DND-41 (cell line): Measurements from ENCODE around the gene OGN.

Source experiments
- EZH2 ChIP-seq: IDR thresholded peaks from 3 replicates; pipeline ENCODE4 v1.6.1; 2012; ENCODE audit warnings: borderline replicate concordance, low read depth, mild to moderate bottlenecking, moderate library complexity, low read length, inconsistent platforms; ENCODE audit not compliant: severe bottlenecking
- TF ChIP-seq, protein P1 (sequence below): IDR thresholded peaks from 2 replicates; pipeline ENCODE4 v1.5.1; 2012; ENCODE audit warnings: borderline replicate concordance, low read length, moderate library complexity, mild to moderate bottlenecking; ENCODE audit not compliant: poor library complexity, severe bottlenecking; ENCODE audit errors: extremely low read depth

GRCh38 chr9:92392690-92393089 is 11.7 kb downstream of the OGN start:
- TF ChIP-seq, protein P1, sequence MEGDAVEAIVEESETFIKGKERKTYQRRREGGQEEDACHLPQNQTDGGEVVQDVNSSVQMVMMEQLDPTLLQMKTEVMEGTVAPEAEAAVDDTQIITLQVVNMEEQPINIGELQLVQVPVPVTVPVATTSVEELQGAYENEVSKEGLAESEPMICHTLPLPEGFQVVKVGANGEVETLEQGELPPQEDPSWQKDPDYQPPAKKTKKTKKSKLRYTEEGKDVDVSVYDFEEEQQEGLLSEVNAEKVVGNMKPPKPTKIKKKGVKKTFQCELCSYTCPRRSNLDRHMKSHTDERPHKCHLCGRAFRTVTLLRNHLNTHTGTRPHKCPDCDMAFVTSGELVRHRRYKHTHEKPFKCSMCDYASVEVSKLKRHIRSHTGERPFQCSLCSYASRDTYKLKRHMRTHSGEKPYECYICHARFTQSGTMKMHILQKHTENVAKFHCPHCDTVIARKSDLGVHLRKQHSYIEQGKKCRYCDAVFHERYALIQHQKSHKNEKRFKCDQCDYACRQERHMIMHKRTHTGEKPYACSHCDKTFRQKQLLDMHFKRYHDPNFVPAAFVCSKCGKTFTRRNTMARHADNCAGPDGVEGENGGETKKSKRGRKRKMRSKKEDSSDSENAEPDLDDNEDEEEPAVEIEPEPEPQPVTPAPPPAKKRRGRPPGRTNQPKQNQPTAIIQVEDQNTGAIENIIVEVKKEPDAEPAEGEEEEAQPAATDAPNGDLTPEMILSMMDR: no peak
- TF ChIP-seq EZH2: no peak
